NCI-H82 treated with DMSO at 0.1 percent for 48 hours (cell line): Measurements from ENCODE around the gene IL4.

Experiments used
- DNase-seq: peaks from one replicate; lab custom pipeline; 2025; ENCODE audit not compliant: unreplicated experiment; lab: John Stamatoyannopoulos, UW

IL4 gene

GRCh38 chr5:132657676-132658380, 16.0 kb upstream of the IL4 start, which contains the start of gene IL13:
Gene IL13, plus strand, starts transcription at chr5:132658173. Its CDS starts 14 bp downstream, at chr5:132658187.
- DNase-seq: no peak

GRCh38 chr5:132658381-132659302, 15.1 kb upstream of the IL4 start:
- DNase-seq: no peak

GRCh38 chr5:132659598-132660493, 13.9 kb upstream of the IL4 start:
- no peak for DNase-seq

GRCh38 chr5:132661231-132662003, 12.4 kb upstream of the IL4 start:
- DNase-seq: no peak

DNA sequence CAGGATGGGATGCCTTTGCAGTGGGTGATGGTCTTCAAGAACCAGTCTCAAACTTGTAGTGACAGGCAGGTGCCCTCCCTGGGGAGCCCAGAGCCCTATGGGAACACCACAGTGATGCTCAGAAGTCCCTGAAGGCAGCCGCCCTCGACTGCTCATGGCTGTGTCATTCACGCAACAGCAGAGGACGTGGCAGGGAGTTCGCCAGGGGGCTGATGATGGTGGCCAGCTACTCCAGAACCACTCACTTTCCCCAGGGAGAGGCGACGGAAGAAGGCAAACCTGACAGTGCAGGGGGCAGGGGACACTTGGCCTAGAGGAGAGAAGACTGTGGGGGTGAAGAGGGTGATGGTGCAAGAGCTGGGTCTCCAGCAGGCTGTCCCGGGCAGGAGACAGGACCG, 11.8 kb upstream of the IL4 start:
- no peak for DNase-seq

DNA sequence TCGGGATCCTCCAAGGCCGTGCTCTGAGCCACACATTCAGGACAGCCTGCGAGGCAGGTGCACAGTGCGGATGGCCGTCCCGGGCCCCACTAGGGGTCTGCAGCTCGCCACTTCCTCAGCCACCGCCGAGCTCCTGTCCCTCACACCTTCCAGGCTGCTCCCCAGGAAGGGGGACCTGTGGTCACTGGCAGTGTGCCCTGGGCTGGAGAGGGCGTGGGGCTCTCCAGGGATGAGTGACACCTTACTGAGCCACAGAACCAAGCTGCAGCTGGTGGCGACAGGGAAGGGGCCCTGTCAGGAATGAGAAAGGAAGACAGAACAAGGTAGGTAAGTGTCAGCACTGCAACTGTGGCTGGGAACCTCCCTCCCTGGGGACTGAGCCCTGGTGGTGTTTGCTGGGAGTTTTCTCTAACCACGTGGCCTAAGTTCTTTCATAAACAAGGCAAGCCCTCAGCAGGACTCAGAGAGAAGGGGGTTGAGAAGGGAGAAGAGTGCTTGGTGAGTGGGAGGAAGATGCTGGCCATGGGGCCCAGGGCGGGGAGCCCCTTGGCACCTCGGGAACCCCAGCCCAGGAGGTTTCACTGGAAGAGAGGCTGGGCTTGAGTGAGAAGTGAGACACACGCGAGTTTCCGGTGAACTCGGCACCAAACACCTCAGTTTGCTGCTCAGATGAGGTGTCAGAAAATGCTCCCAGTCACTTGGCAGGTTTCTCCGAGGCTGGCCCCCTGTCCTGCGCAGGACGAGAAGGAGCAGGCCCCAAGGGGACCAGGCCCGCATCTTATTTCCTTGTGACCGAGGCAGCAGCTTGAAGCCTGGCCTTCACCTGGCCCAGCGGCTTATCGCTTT, 10.6 kb upstream of the IL4 start:
- no peak for DNase-seq

DNA sequence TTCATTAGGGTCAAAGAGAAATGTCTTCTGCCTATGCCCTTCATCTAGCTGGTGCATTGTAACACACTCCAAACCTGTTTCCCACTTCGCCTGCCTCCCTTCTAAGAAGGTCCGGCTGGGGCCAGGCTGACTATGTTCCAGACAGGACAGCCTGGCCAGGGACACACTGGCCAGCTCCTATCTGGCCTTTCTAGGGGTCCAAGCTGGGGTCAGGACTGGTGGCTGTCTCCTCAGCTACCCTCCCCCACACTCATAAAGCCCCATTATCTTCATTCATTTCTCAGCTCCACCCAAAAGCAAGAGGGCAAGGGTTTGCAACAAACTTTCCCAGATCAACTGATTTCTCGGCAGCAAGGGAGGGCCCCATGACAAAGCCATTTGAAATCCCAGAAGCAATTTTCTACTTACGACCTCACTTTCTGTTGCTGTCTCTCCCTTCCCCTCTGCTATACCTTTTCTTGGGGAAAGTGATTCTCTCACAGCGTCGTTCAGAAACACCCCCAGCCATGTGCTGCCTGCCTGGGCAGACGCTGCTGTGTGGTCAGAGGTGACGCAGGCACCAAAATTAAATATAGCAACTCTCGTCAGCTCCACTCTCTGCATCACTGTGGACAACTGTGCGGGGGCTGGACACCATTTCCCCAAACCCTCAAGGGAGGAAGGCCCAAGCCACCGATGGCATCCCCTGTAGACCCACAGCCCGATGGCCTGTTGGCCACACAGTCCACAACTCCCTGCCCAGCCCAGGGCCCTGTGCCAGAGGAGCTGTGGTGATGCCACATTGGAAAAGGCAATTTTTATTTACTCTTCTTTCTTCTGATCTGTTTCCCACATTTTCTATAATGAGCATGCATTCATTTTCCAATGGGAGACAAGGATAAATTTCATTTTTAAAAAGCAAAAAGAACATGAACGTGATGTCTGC, 9.8 kb upstream of the IL4 start:
- DNase-seq: no peak

- DNase-seq: no peak
Measured at GRCh38 chr5:132664696-132665209, 9.0 kb upstream of the IL4 start.

DNA sequence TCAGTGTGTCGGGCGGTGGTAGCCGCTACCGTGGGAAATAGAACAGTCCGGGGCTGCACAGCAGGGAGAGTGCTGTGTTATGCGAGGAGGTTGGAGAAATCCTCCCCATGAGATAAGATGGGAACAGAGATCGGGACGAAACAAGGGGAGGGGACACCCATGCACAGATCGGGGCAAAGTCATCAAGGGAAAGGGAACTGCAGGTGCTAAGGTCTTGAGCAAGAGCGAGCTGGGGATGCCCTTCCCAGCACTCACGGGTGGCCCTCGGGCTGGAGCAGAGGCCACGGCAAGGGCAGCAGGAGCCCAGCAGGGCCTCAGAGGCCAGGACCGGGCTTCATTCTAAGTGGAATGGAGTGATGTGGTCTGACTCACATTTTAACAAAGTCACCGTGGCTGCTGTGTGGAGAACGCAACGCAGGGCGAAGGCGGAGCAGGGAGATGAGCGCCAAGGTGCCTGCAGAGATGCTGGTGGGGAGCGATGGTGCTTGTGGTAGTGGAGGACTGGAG, 8.2 kb upstream of the IL4 start:
- no peak for DNase-seq

DNA sequence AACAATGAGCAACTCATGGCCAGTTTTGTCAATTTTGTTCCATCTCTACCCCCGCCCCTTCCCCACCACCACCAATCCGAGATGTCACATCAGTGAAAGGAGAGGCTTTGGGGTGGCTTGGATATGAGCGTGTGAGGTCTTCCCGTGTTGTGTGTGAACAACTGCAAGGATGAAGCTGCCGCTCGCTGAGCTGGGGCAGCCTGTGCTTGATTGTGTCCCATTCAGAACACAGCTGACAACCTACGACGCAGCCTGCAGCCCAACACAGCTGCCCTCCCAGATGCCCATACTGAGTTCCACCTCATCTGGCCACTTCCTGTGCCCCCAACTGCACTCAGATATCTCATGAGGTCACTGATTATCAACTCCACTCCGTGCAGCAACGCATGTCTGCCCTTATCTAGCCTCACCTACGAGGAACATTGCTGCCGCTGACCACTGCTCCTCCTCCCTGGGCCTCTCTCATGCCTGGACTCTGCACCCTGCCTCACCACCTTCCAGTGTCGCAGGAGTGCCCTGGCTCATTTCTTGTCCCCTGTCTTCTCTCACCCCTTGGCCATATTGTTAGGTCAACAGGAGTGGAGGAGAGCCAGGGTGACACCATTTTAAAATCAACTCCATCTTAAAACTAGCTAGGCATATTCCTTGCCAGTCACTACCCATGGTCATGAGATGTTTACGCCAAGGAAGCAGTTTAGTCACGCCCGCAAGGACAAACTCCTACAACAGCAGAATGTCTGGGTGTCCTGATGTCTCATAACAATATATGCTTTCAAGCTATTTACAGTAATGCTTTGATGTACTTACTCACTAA, 7.3 kb upstream of the IL4 start:
- DNase-seq: no peak

- no peak for DNase-seq
Measured at GRCh38 chr5:132667309-132667708, 6.5 kb upstream of the IL4 start.

GRCh38 chr5:132667761-132668705, 5.8 kb upstream of the IL4 start:
- no peak for DNase-seq

DNA sequence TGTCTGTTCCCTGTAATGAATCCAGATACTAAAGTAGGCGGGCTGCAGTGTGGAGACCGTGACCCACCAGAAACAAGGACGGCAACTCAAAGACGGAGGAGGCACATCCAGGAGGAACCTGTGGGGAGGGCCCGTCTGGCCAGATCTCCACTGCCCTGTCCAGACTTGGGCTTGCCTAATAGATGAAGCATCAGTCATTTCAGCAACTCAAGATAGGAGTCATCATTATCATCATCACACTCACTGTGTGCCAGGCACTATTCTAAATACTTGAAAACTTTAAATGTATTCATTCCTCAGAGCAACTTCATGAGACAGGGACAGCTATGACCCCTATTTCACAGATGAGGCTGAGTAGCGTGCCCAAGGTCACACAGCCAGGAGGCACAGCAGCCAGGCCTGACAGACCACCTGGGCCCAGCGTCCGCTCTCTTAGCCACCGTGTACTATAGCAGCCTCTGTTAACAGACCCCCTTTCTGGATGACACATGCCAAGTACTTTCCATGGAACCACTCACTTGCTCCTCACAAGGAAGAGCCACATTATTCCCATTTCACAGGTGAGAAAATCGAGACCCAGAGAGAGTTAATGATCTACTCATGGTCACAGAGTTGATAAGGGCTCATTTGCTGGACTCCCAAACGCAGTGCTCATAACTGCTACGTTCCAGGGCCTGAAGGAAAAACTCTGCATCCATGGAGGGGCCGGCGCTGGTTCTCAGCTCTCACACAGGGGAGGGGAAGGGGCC, 4.9 kb upstream of the IL4 start:
- DNase-seq: no peak

GRCh38 chr5:132669455-132669820, 4.4 kb upstream of the IL4 start:
- no peak for DNase-seq
